SU-DHL-6 (cell line): ENCODE results near the gene ATG3.

Experiments
- CTCF ChIP-seq: fragments of 200-600 bp; sonication (generic); IDR thresholded peaks from one replicate; pipeline ENCODE4 v1.5.1; 2017; ENCODE audit warnings: antibody characterized with exemption, mild to moderate bottlenecking, low read length, moderate library complexity; ENCODE audit not compliant: insufficient read depth, poor library complexity, severe bottlenecking
- EZH2phosphoT487 ChIP-seq: fragments of 200-600 bp; sonication (generic), shearing (Covaris generic); conservative IDR thresholded peaks from 2 replicates; pipeline ENCODE4 v1.6.1; 2018; ENCODE audit warnings: mild to moderate bottlenecking, antibody characterized with exemption, low read length, moderate library complexity, mixed read lengths

GRCh38 chr3:112560721-112561483, 860 bp downstream of the ATG3 start:
- TF ChIP-seq CTCF (no peak), EZH2phosphoT487 (no peak)
